Right atrium auricular region (tissue), 2 donors: ENCODE measurements around the gene CER1. TPM values are rescaled to one million over a fixed set of nuclear protein-coding genes. Genes with fewer than 3 reads are reported as not detected.
"Not testable (repeated sequence)": the region's sequence is repeated elsewhere in the genome, so short reads cannot be mapped to it uniquely, and the experiment has no call there.

Source experiments
- DNase-seq: peaks from one replicate; pipeline ENCODE4 v3.0.0-alpha.2; 2019; ENCODE audit warnings: low spot score
- H3K27ac ChIP-seq, 2 donors: fragments of 200-600 bp; sonication (generic); 1 replicate in 1 of 2; 2 replicates in 1 of 2; pipeline ENCODE4 v1.5.1; 2016 to 2019
- H3K27me3 ChIP-seq, 2 donors: fragments of 200-600 bp; sonication (generic); one replicate each; pipeline versions ENCODE4 v1.5.1 to v1.6.0; 2017 to 2019
- H3K36me3 ChIP-seq: fragments of 200-600 bp; sonication (generic); one replicate; pipeline ENCODE4 v1.5.1; 2016
- H3K4me1 ChIP-seq, 2 donors: fragments of 200-600 bp; sonication (generic); one replicate each; pipeline versions ENCODE4 v1.5.1 to v1.6.0; 2017 to 2019
- H3K4me3 ChIP-seq, 2 donors: fragments of 200-600 bp; sonication (generic); 1 replicate in 1 of 2; 2 replicates in 1 of 2; pipeline ENCODE4 v1.5.1; 2017 to 2019; ENCODE audit warnings: mild to moderate bottlenecking in 1 of 2, moderate library complexity in 1 of 2
- H3K9me3 ChIP-seq, 2 donors: fragments of 200-600 bp; sonication (generic); one replicate each; pipeline ENCODE4 v1.5.1; 2019
- CTCF ChIP-seq, 2 donors: fragments of 200-600 bp; sonication (generic); IDR thresholded peaks; one replicate each; pipeline ENCODE4 v1.5.1; 2019; ENCODE audit warnings: antibody characterized with exemption in 2 of 2
- total RNA-seq, 2 donors: library from RNA; depleted of rRNA; stranded (reverse); fragments of >200 nt; gene quantifications; one replicate each; pipeline ENCODE4 v1.1.0, GENCODE V29; 2016

CER1 gene
- total RNA-seq, 2 donors from 2014 or later, result not detected

- Histone ChIP-seq H3K4me3 (no peak overlapping the region), H3K27me3 (no peaks in the 10 kb centered on the region), H3K36me3 (peaks cover 7% of the 10 kb centered on the region), H3K9me3 (no peaks in the 10 kb centered on the region), H3K4me1 (no peaks in the 10 kb centered on the region), H3K27ac (no peak overlapping the region)
- no peak for DNase-seq
- no peak for TF ChIP-seq CTCF (IDR thresholded peaks at IDR 0.05)
These were observed 36.4 kb downstream of the CER1 start for GRCh38 chr9:14686168-14686567.

- H3K4me1 ChIP-seq, H3K36me3 ChIP-seq, H3K27me3 ChIP-seq, H3K4me3 ChIP-seq, H3K9me3 ChIP-seq, DNase-seq, H3K27ac ChIP-seq: not testable (repeated sequence)
These were observed 39.9 kb downstream of the CER1 start for GRCh38 chr9:14682616-14683015.

GRCh38 chr9:14678776-14679175 lies 43.8 kb downstream of the CER1 start:
- no peaks in the 10 kb centered on the region for H3K4me1 ChIP-seq
- no peak overlapping the region for H3K4me3 ChIP-seq
- TF ChIP-seq CTCF (IDR thresholded peaks at IDR 0.05), result no peak
- H3K9me3 ChIP-seq, result no peaks in the 10 kb centered on the region
- no peaks in the 10 kb centered on the region for H3K27me3 ChIP-seq
- no peaks in the 10 kb centered on the region for H3K36me3 ChIP-seq
- DNase-seq, result no peak
- H3K27ac ChIP-seq, result no peak overlapping the region

- Histone ChIP-seq H3K27ac (no peak overlapping the region), H3K9me3 (no peaks in the 10 kb centered on the region), H3K4me1 (no peaks in the 10 kb centered on the region), H3K4me3 (no peak overlapping the region), H3K27me3 (no peaks in the 10 kb centered on the region), H3K36me3 (no peaks in the 10 kb centered on the region)
- DNase-seq, result no peak
- TF ChIP-seq CTCF (IDR thresholded peaks at IDR 0.05), result no peak
These were observed 44.7 kb downstream of the CER1 start for GRCh38 chr9:14677872-14678271.

GRCh38 chr9:14677396-14677795 lies 45.1 kb downstream of the CER1 start:
- Histone ChIP-seq H3K27me3 (no peaks in the 10 kb centered on the region), H3K4me3 (no peak overlapping the region), H3K4me1 (no peaks in the 10 kb centered on the region), H3K27ac (no peak overlapping the region), H3K36me3 (peaks cover 5% of the 10 kb centered on the region), H3K9me3 (no peaks in the 10 kb centered on the region)
- DNase-seq, result no peak
- no peak for TF ChIP-seq CTCF (IDR thresholded peaks at IDR 0.05)

GRCh38 chr9:14674630-14675029 lies 47.9 kb downstream of the CER1 start:
- Histone ChIP-seq H3K4me3 (no peak overlapping the region), H3K36me3 (peaks cover 17% of the 10 kb centered on the region), H3K27ac (no peak overlapping the region), H3K4me1 (no peaks in the 10 kb centered on the region), H3K9me3 (no peaks in the 10 kb centered on the region), H3K27me3 (no peaks in the 10 kb centered on the region)
- no peak for TF ChIP-seq CTCF (IDR thresholded peaks at IDR 0.05)
- DNase-seq, result no peak
